H1 (cell line): Measurements from ENCODE around the gene MINDY1. TPM values are rescaled to one million over a fixed set of nuclear protein-coding genes. Genes with fewer than 3 reads are reported as not detected.
A peak's percentile ranks its signal among the peaks of the same experiment; 100 is the strongest.

Experiments
- CTCF ChIA-PET: fragments of 300-600 bp; sonication (Branson Sonifier 250); formaldehyde crosslinking; loops from one replicate; lab custom pipeline; 2021; ENCODE audit not compliant: partially characterized antibody; lab: Charles Lee
- POLR2A ChIA-PET: fragments of 300-600 bp; sonication (Branson Sonifier 250); formaldehyde crosslinking; loops from one replicate; lab custom pipeline; 2021; ENCODE audit warnings: inconsistent platforms; ENCODE audit not compliant: partially characterized antibody; lab: Charles Lee
- DNase-seq, 2 experiments: peaks; one replicate each; pipeline versions ENCODE4 v3.0.0 to v3.0.0-alpha.2; 2010 to 2022; ENCODE audit warnings: low spot score in 2 of 2, low read depth in 1 of 2, mixed read lengths in 1 of 2
- FAIRE-seq: peaks from 2 replicates; lab custom pipeline; 2011; peaks lifted over from hg19 to GRCh38; lab: Jason Lieb, UNC
- H2AFZ ChIP-seq: 2 replicates; pipeline ENCODE4 v1.8.1; 2012; ENCODE audit warnings: low read length, inconsistent platforms
- H2AK5ac ChIP-seq: 2 replicates; pipeline ENCODE4 v1.6.1; 2013; ENCODE audit warnings: low read depth, low read length
- H2BK120ac ChIP-seq: replicated peaks from 2 replicates; pipeline ENCODE3; 2013; ENCODE audit warnings: low read depth, low read length, inconsistent platforms
- H2BK12ac ChIP-seq: 2 replicates; pipeline ENCODE4 v1.6.1; 2013; ENCODE audit warnings: low read depth, low read length
- H2BK15ac ChIP-seq: 2 replicates; pipeline ENCODE4 v1.6.1; 2013; ENCODE audit warnings: low read length
- H2BK20ac ChIP-seq: 2 replicates; pipeline ENCODE4 v1.6.1; 2013; ENCODE audit warnings: low read length
- H2BK5ac ChIP-seq: 2 replicates; pipeline ENCODE4 v1.6.1; 2013; ENCODE audit warnings: low read depth, low read length
- H3K14ac ChIP-seq: 2 replicates; pipeline ENCODE4 v1.6.1; 2013; ENCODE audit warnings: inconsistent platforms; ENCODE audit not compliant: insufficient read length
- H3K18ac ChIP-seq: 2 replicates; pipeline ENCODE4 v1.6.1; 2013; ENCODE audit warnings: low read length; ENCODE audit errors: extremely low read depth
- H3K23ac ChIP-seq: 2 replicates; pipeline ENCODE4 v1.6.1; 2013; ENCODE audit warnings: inconsistent platforms; ENCODE audit not compliant: insufficient read length
- H3K23me2 ChIP-seq: 2 replicates; pipeline ENCODE4 v1.6.1; 2013; ENCODE audit warnings: low read depth, low read length
- H3K27ac ChIP-seq: 2 replicates; pipeline ENCODE4 v1.6.1; 2011; ENCODE audit warnings: low read depth, low read length, inconsistent platforms
- H3K27me3 ChIP-seq, 4 experiments: replicated peaks in 1 of 4; 1 replicate in 1 of 4; 2 replicates in 3 of 4; pipeline versions ENCODE4 v1.6.1 to v1.8.1; 2011 to 2013; ENCODE audit warnings: low read length in 3 of 4, mild to moderate bottlenecking in 3 of 4, inconsistent platforms in 2 of 4, mixed read lengths in 2 of 4, moderate library complexity in 1 of 4; ENCODE audit not compliant: control insufficient read depth in 3 of 4, insufficient read depth in 3 of 4; ENCODE audit errors: extremely low read depth in 1 of 4
- H3K36me3 ChIP-seq, 4 experiments: 2 replicates each; pipeline versions ENCODE4 v1.6.1 to v1.8.1; 2011 to 2013; ENCODE audit warnings: mild to moderate bottlenecking in 4 of 4, low read length in 3 of 4, moderate library complexity in 2 of 4, control low read depth in 1 of 4, inconsistent platforms in 1 of 4; ENCODE audit not compliant: insufficient read depth in 4 of 4, control insufficient read depth in 2 of 4
- H3K4ac ChIP-seq: replicated peaks from 2 replicates; pipeline ENCODE3; 2013; ENCODE audit warnings: low read length, low read depth, mixed read lengths, inconsistent platforms; ENCODE audit not compliant: insufficient read length
- H3K4me1 ChIP-seq, 4 experiments: replicated peaks in 1 of 4; 1 replicate in 1 of 4; 2 replicates in 3 of 4; pipeline versions ENCODE4 v1.6.1 to v1.8.1; 2011 to 2013; ENCODE audit warnings: low read length in 3 of 4, inconsistent platforms in 2 of 4, mixed read lengths in 1 of 4; ENCODE audit not compliant: insufficient read depth in 4 of 4, control insufficient read depth in 3 of 4
- H3K4me2 ChIP-seq, 2 experiments: 2 replicates each; pipeline versions ENCODE4 v1.6.1 to v1.8.1; 2011 to 2013; ENCODE audit warnings: low read depth in 2 of 2, low read length in 2 of 2, control low read depth in 1 of 2, inconsistent platforms in 1 of 2, mild to moderate bottlenecking in 1 of 2; ENCODE audit not compliant: insufficient read depth in 1 of 2
- H3K4me3 ChIP-seq, 4 experiments: fragments of 200-600, 300-600 bp in 1 of 4; sonication (generic), shearing (Covaris generic), sonication (Bioruptor Twin) in 1 of 4; 2 replicates each; pipeline versions ENCODE4 v1.5.1 to v1.8.1; 2011 to 2016; ENCODE audit warnings: low read length in 4 of 4, low read depth in 3 of 4, control low read depth in 2 of 4, inconsistent platforms in 2 of 4, mild to moderate bottlenecking in 2 of 4, mixed read lengths in 1 of 4, moderate library complexity in 1 of 4; ENCODE audit not compliant: insufficient read depth in 2 of 4; ENCODE audit errors: extremely low read depth in 1 of 4
- H3K56ac ChIP-seq: replicated peaks from 2 replicates; pipeline ENCODE3; 2013; ENCODE audit warnings: low read depth, mild to moderate bottlenecking, mixed read lengths, low read length, inconsistent platforms; ENCODE audit not compliant: insufficient read length
- H3K79me1 ChIP-seq: 2 replicates; pipeline ENCODE4 v1.6.1; 2013; ENCODE audit warnings: low read depth, low read length, control low read depth
- H3K79me2 ChIP-seq, 2 experiments: 2 replicates each; pipeline versions ENCODE4 v1.6.1 to v1.8.1; 2012 to 2013; ENCODE audit warnings: low read length in 2 of 2, mild to moderate bottlenecking in 2 of 2, inconsistent platforms in 1 of 2; ENCODE audit not compliant: insufficient read depth in 2 of 2, control insufficient read depth in 1 of 2
- H3K9ac ChIP-seq, 4 experiments: replicated peaks in 1 of 4; 1 replicate in 1 of 4; 2 replicates in 3 of 4; pipeline versions ENCODE4 v1.6.1 to v1.8.1; 2011 to 2013; ENCODE audit warnings: low read depth in 3 of 4, low read length in 3 of 4, control low read depth in 2 of 4, mild to moderate bottlenecking in 2 of 4, moderate library complexity in 2 of 4, inconsistent platforms in 1 of 4; ENCODE audit errors: extremely low read depth in 1 of 4
- H3K9me3 ChIP-seq, 2 experiments: 2 replicates each; pipeline versions ENCODE4 v1.6.1 to v1.8.1; 2012 to 2013; ENCODE audit warnings: mild to moderate bottlenecking in 2 of 2, moderate library complexity in 2 of 2, control low read depth in 1 of 2, inconsistent platforms in 1 of 2, low read depth in 1 of 2, low read length in 1 of 2, mixed read lengths in 1 of 2; ENCODE audit not compliant: insufficient read depth in 2 of 2
- H4K20me1 ChIP-seq, 2 experiments: replicated peaks in 1 of 2; 2 replicates each; pipeline versions ENCODE3 to v1.8.1; 2011 to 2013; ENCODE audit warnings: inconsistent platforms in 2 of 2, low read length in 2 of 2, mild to moderate bottlenecking in 1 of 2; ENCODE audit not compliant: insufficient read depth in 2 of 2, control insufficient read depth in 1 of 2
- H4K5ac ChIP-seq: 2 replicates; pipeline ENCODE4 v1.6.1; 2013; ENCODE audit warnings: low read length, low read depth, mixed read lengths, inconsistent platforms; ENCODE audit not compliant: insufficient read length
- H4K8ac ChIP-seq: 2 replicates; pipeline ENCODE4 v1.8.0; 2013; ENCODE audit warnings: mild to moderate bottlenecking, moderate library complexity, low read length, inconsistent platforms; ENCODE audit not compliant: insufficient read depth; ENCODE audit errors: extremely low read depth
- H4K91ac ChIP-seq: replicated peaks from 2 replicates; pipeline ENCODE3; 2013; ENCODE audit warnings: low read length, mixed read lengths, inconsistent platforms; ENCODE audit not compliant: insufficient read length
- ASH2L ChIP-seq: fragments of 200-600, 300-600 bp; sonication (generic); IDR thresholded peaks from one replicate; pipeline ENCODE4 v1.7.1; 2017; ENCODE audit warnings: low read length
- BACH1 ChIP-seq: IDR thresholded peaks from 2 replicates; pipeline ENCODE4 v1.6.1; 2012; ENCODE audit warnings: low read length, improper control_type of control experiment
- BCL11A ChIP-seq, 2 experiments: IDR thresholded peaks; one replicate each; pipeline ENCODE4 v1.6.1; 2011; ENCODE audit warnings: low read depth in 2 of 2, low read length in 2 of 2, mild to moderate bottlenecking in 2 of 2
- KDM1A ChIP-seq: fragments of 200-600, 300-600 bp; sonication (generic); IDR thresholded peaks from 2 replicates; pipeline ENCODE4 v1.7.1; 2016; ENCODE audit warnings: mild to moderate bottlenecking, low read length, borderline replicate concordance
- PHF8 ChIP-seq: fragments of 200-600 bp; sonication (generic); conservative IDR thresholded peaks from 2 replicates; pipeline ENCODE4 v1.7.1; 2012; ENCODE audit warnings: low read depth, mild to moderate bottlenecking, inconsistent platforms, low read length, moderate library complexity
- POLR2A ChIP-seq, 2 experiments: IDR thresholded peaks; 1 replicate in 1 of 2; 2 replicates in 1 of 2; pipeline ENCODE4 v1.6.1; 2011; ENCODE audit warnings: low read depth in 2 of 2, low read length in 2 of 2, mild to moderate bottlenecking in 2 of 2; ENCODE audit errors: control extremely low read depth in 1 of 2
- RFX5 ChIP-seq: IDR thresholded peaks from 2 replicates; pipeline ENCODE4 v1.6.1; 2011; ENCODE audit warnings: low read depth, low read length, improper control_type of control experiment, borderline replicate concordance
- SIN3A ChIP-seq, 2 experiments: IDR thresholded peaks in 1 of 2; conservative IDR thresholded peaks in 1 of 2; 2 replicates each; pipeline ENCODE4 v1.6.1; 2011 to 2012; ENCODE audit warnings: low read length in 2 of 2, improper control_type of control experiment in 1 of 2, low read depth in 1 of 2, mild to moderate bottlenecking in 1 of 2
- SP1 ChIP-seq: IDR thresholded peaks from 2 replicates; pipeline ENCODE4 v1.6.1; 2011; ENCODE audit warnings: low read depth, low read length
- TBP ChIP-seq: IDR thresholded peaks from 2 replicates; pipeline ENCODE4 v1.6.1; 2011; ENCODE audit warnings: low read depth, low read length, improper control_type of control experiment
- WGBS, 2 experiments: shearing (Covaris generic) in 1 of 2; methylation state at CpG; one replicate each; pipeline versions ENCODE4 v1.1.6 to v1.1.7; 2013 to 2015; ENCODE audit warnings: low lambda C conversion rate in 2 of 2, mixed read lengths in 2 of 2, inconsistent platforms in 1 of 2, low coverage in 1 of 2, missing lambda C conversion rate in 1 of 2; ENCODE audit not compliant: insufficient replicate concordance in 2 of 2, insufficient coverage in 1 of 2, insufficient read length in 1 of 2; ENCODE audit errors: extremely low coverage in 1 of 2, missing lambda C conversion rate in 1 of 2; 5-methylcytosine and 5-hydroxymethylcytosine counted together
- polyA plus RNA-seq, 7 experiments: library from polyadenylated mRNA; depleted of rRNA in 3 of 7; stranded (reverse) in 5 of 7; unstranded in 2 of 7; fragments of >200 nt in 5 of 7; fragments of 200-250 nt in 2 of 7; gene quantifications; 1 replicate in 5 of 7; 2 replicates in 1 of 7; 4 replicates in 1 of 7; pipeline versions ENCODE4 v1.2.1 to v1.2.3, GENCODE V29; 2011 to 2013; ENCODE audit warnings: missing spikeins in 2 of 7, mixed read lengths in 2 of 7
- total RNA-seq: library from RNA; stranded (reverse); fragmentation: NEBNext Ultra II Directional; extraction: Animal tissue kit (Norgen Biotek cat#: 25700); gene quantifications from 2 replicates; pipeline ENCODE4 v1.2.1, GENCODE V29; 2021

The MINDY1 gene
- total and polyA plus RNA-seq, 2 of the 8 experiments (the other 6 are each of a cell fraction or from before 2014, with no cell fraction given) = 10.3 to 11.4 TPM

DNA sequence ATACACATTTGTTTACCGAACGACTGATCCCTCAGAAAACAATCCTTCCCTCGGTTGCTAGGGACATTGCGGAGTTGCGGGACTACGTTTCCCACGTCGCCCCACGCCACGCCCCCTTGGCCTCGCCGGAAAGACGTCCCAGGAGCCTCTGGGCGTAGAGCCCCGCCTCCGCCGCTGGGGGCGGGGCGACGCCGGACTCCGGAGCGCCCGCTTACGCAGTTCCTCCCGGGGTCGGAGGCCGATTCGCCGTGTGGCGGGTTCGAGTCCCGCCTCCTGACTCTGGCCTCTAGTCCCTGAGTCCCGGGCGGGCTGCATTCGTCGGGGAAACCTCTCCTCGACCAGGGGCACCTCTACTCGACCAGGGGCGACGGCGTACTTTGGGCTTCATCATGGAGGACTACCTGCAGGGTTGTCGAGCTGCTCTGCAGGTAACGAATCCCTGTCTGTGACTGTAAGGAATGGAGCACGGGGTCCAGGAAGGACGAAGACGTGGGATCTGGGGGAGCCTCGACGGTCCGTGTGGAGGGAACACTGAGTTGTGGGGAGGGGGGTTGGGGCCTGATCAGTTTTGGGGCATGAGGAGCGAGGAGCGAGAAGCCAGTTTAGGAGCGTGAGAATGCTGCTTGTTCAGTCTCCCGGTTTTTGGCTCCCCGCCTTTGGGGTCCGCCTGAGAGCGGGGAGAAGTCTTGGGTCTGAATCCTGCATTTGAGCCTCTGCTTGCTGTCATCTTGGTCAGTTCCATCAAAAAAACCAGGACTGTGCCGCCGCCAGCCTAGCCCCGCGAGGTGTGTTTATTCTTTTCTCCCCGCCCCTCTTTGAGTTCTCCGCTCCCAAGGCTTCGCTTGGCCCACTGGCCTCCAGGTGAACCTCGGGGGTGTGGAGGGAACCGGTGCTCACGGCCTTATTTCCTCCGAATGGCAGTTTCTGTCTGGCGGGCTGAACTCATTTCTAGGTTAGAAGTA is 1.8 kb upstream of the MINDY1 start, which contains the start of gene PRUNE1:
TSS of gene PRUNE1 (plus strand) at position 206 of the 962 bp plus-strand sequence. CDS start at position 390, 184 bp downstream.
- peak within 1 kb of the TSS; percentile 38; the same call in 1 of the 2 replicates for H2BK5ac ChIP-seq
- 2% methylated on average over 69 of the region's 69 CpGs; no CpG with 5 or more reads in 1 of the 2 experiments for WGBS, 2 experiments
- H3K4ac ChIP-seq = no peak within 1 kb of the TSS
- H2BK12ac ChIP-seq = peak within 1 kb of the TSS; percentile 33
- peaks cover 0 to 5% of the 10 kb centered on the region in 2 experiments; a peak in 2 of 4 replicates for H3K79me2 ChIP-seq
- H3K23ac ChIP-seq = no peak within 1 kb of the TSS
- peak within 1 kb of the TSS; percentile 64; the same call in 1 of the 2 replicates for H3K18ac ChIP-seq
- peaks cover 5% of the 10 kb centered on the region for H3K23me2 ChIP-seq
- ChIA-PET POLR2A (no interaction called here), CTCF (no interaction called here)
- H2BK15ac ChIP-seq = no peak within 1 kb of the TSS; the same call in 1 of the 2 replicates
- H3K9me3 ChIP-seq = no peaks in the 10 kb centered on the region
- peak within 1 kb of the TSS; percentile 89 for H2AFZ ChIP-seq
- peak within 1 kb of the TSS; percentile 12 for H4K91ac ChIP-seq
- no peak within 1 kb of the TSS; the same call in 1 of the 2 replicates for H2AK5ac ChIP-seq
- H3K4me2 ChIP-seq = peak within 1 kb of the TSS; percentile 66 to 87
- H4K5ac ChIP-seq = peak within 1 kb of the TSS; percentile 69
- H3K4me3 ChIP-seq = peak within 1 kb of the TSS; percentile 77 to 94 (median 86)
- no peak within 1 kb of the TSS for H3K14ac ChIP-seq
- 0 out of 2 replicates have a peak within 1 kb of the TSS, but pooled peaks have one; percentile 3 for H2BK20ac ChIP-seq
- H4K20me1 ChIP-seq = no peaks in the 10 kb centered on the region
- peak within 1 kb of the TSS; percentile 74 for H4K8ac ChIP-seq
- H3K36me3 ChIP-seq = no peaks in the 10 kb centered on the region
- no peak within 1 kb of the TSS for H3K56ac ChIP-seq
- H3K4me1 ChIP-seq = peaks cover 9 to 12% (median 9%) of the 10 kb centered on the region in 4 experiments; a peak in 6 of 7 replicates
- H3K9ac ChIP-seq = peak within 1 kb of the TSS; percentile 51 to 80 (median 66)
- FAIRE-seq (peak; percentile 7), DNase-seq (peak; percentile 91 to 97)
- H3K79me1 ChIP-seq = no peaks in the 10 kb centered on the region
- no peaks in the 10 kb centered on the region for H3K27me3 ChIP-seq
- no peak within 1 kb of the TSS for H2BK120ac ChIP-seq
- H3K27ac ChIP-seq = peak within 1 kb of the TSS; percentile 53
- TF ChIP-seq RFX5 = peak; percentile 61; the same call in 1 of the 2 replicates
- TF ChIP-seq KDM1A = peak; percentile 50; the same call in 1 of the 2 replicates
- TF ChIP-seq ASH2L = peak; percentile 80
- TF ChIP-seq BACH1 = 0 out of 2 replicates have a peak, but pooled peaks have one; percentile 10
- peak; percentile 77; the same call in 1 of the 2 replicates for TF ChIP-seq SP1
- TF ChIP-seq PHF8 = peak; percentile 70
- peak; percentile 45 for TF ChIP-seq TBP
- TF ChIP-seq BCL11A (IDR thresholded peaks at IDR 0.05; ENCODE audit: low read depth in 2 of 2, low read length in 2 of 2) = no peak
- TF ChIP-seq POLR2A (IDR thresholded peaks at IDR 0.05; ENCODE audit: control extremely low read depth in 1 of 2, low read depth in 2 of 2, low read length in 2 of 2) = peak in 1 of 2 experiments; percentile 35; a peak in 1 of 3 replicates
- TF ChIP-seq SIN3A (conservative IDR thresholded peaks at IDR 0.05 in 1 of 2, IDR thresholded peaks at IDR 0.05 in 1 of 2; ENCODE audit: low read depth in 1 of 2, low read length in 2 of 2) = peak; percentile 17 to 61; a peak in 1 of 4 replicates
